CD4-positive, alpha-beta memory T cell (primary cell): ENCODE results near the gene OR2AG1. TPM values are rescaled to one million over a fixed set of nuclear protein-coding genes. Genes with fewer than 3 reads are reported as not detected.
A peak's percentile ranks its signal among the peaks of the same experiment; 100 is the strongest.

Experiments
- CTCF ChIA-PET: fragments of 350-600 bp; sonication (Branson Sonifier 250); formaldehyde crosslinking; loops from one replicate; lab custom pipeline; 2021; ENCODE audit warnings: inconsistent platforms; ENCODE audit not compliant: partially characterized antibody; lab: Charles Lee
- POLR2A ChIA-PET: fragments of 350-600 bp; sonication (Branson Sonifier 250); formaldehyde crosslinking; loops from one replicate; lab custom pipeline; 2021; ENCODE audit not compliant: partially characterized antibody; lab: Charles Lee
- DNase-seq, 5 donors: peaks; one replicate each; pipeline versions ENCODE4 v3.0.0 to v3.0.0-alpha.2; 2020 to 2022; ENCODE audit warnings: mixed read lengths in 1 of 5
- H3K27ac ChIP-seq: one replicate; pipeline ENCODE4 v1.7.0; 2013; ENCODE audit warnings: low read depth, low read length
- H3K27me3 ChIP-seq: 2 replicates; pipeline ENCODE4 v1.7.0; 2013; ENCODE audit warnings: mild to moderate bottlenecking, low read length, moderate library complexity; ENCODE audit not compliant: insufficient read depth
- H3K36me3 ChIP-seq: 2 replicates; pipeline ENCODE4 v1.7.0; 2013; ENCODE audit warnings: mild to moderate bottlenecking, low read length, moderate library complexity; ENCODE audit not compliant: insufficient read depth
- H3K4me1 ChIP-seq: 2 replicates; pipeline ENCODE4 v1.7.0; 2013; ENCODE audit warnings: mild to moderate bottlenecking, low read length, moderate library complexity; ENCODE audit not compliant: insufficient read depth
- H3K4me3 ChIP-seq, 2 donors: one replicate each; pipeline ENCODE4 v1.7.0; 2013; ENCODE audit warnings: low read length in 2 of 2, mild to moderate bottlenecking in 1 of 2
- H3K9me3 ChIP-seq, 2 donors: one replicate each; pipeline ENCODE4 v1.7.0; 2013; ENCODE audit warnings: low read length in 2 of 2, control low read depth in 1 of 2; ENCODE audit not compliant: control insufficient read depth in 1 of 2
- H3K27ac Mint-ChIP-seq, 7 donors: one replicate each; pipeline ENCODE4 v1.8.0; 2020 to 2021; ENCODE audit warnings: mixed read lengths in 7 of 7, mild to moderate bottlenecking in 6 of 7, inconsistent platforms in 3 of 7, moderate library complexity in 3 of 7
- H3K27me3 Mint-ChIP-seq, 2 donors: one replicate each; pipeline ENCODE4 v1.8.0; 2020 to 2021; ENCODE audit warnings: mixed read lengths in 2 of 2
- H3K36me3 Mint-ChIP-seq, 2 donors: one replicate each; pipeline ENCODE4 v1.8.0; 2020 to 2021; ENCODE audit warnings: mixed read lengths in 2 of 2, inconsistent platforms in 1 of 2, mild to moderate bottlenecking in 1 of 2
- H3K4me1 Mint-ChIP-seq, 4 donors: one replicate each; pipeline ENCODE4 v1.8.0; 2020 to 2021; ENCODE audit warnings: mixed read lengths in 4 of 4, mild to moderate bottlenecking in 1 of 4
- H3K4me3 Mint-ChIP-seq, 8 donors: one replicate each; pipeline ENCODE4 v1.8.0; 2020 to 2021; ENCODE audit warnings: mixed read lengths in 8 of 8, mild to moderate bottlenecking in 7 of 8, moderate library complexity in 6 of 8, inconsistent platforms in 3 of 8
- H3K9me3 Mint-ChIP-seq, 8 donors: one replicate each; pipeline ENCODE4 v1.8.0; 2020 to 2021; ENCODE audit warnings: mixed read lengths in 8 of 8, mild to moderate bottlenecking in 5 of 8, inconsistent platforms in 3 of 8, moderate library complexity in 1 of 8
- intact Hi-C: fragments of 100-400 bp; cut with micrococcal nuclease; formaldehyde crosslinking; loops from one replicate; pipeline ENCODE4 v1.15.1; 2023
- polyA plus RNA-seq, 2 donors: library from polyadenylated mRNA; unstranded; fragments of 300-500 nt; fragmentation: Illumina TruSeq; gene quantifications; one replicate each; pipeline ENCODE4 v1.2.3, GENCODE V29; 2021
- total RNA-seq, 2 experiments: library from RNA; stranded (reverse); gene quantifications; one replicate each; pipeline ENCODE4 v1.2.3, GENCODE V29; 2021

OR2AG1 gene
- total and polyA plus RNA-seq, 4 experiments from 2014 or later = not detected

- Histone ChIP-seq H3K27ac (peak overlapping the region; percentile 38), H3K4me3 (no peak overlapping the region), H3K9me3 (no peaks in the 10 kb centered on the region), H3K4me1 (peaks cover 82% of the 10 kb centered on the region), H3K27me3 (no peaks in the 10 kb centered on the region), H3K36me3 (peaks cover 3% of the 10 kb centered on the region)
- H3K36me3 Mint-ChIP-seq = peaks cover 40 to 64% of the 10 kb centered on the region in 2 donors
- H3K27me3 Mint-ChIP-seq = no peaks in the 10 kb centered on the region
- peak overlapping the region; percentile 60 to 89 (median 75) for H3K27ac Mint-ChIP-seq
- DNase-seq = no peak
- ChIA-PET POLR2A (interaction anchor here (0.6 to 5.8 kb wide), 6 partner anchors 8 to 121 kb away, joined by 3 to 82 read pairs (median 6); no protein-coding TSS in a partner anchor), CTCF (interaction anchor here (0.7 to 18.3 kb wide), 14 partner anchors 10 to 233 kb away, joined by 3 to 730 read pairs (median 14); partner anchors contain the start of genes ILK and MRPL17)
- H3K9me3 Mint-ChIP-seq = no peaks in the 10 kb centered on the region
- peak overlapping the region in 7 of 8 donors; percentile 23 to 77 (median 47) for H3K4me3 Mint-ChIP-seq
- H3K4me1 Mint-ChIP-seq = peaks cover 72 to 90% (median 82%) of the 10 kb centered on the region in 4 donors
- intact Hi-C loops = loop anchor here (1.0 to 10.0 kb wide), 4 partner anchors 8 to 504 kb away; partner anchors contain the start of genes CNGA4 and FHIP1B
These were observed 44.2 kb upstream of the OR2AG1 start for GRCh38 chr11:6738590-6738989.

- peak overlapping the region; percentile 79 for H3K27ac ChIP-seq
- peak overlapping the region; percentile 22 to 60 for H3K4me3 ChIP-seq
- peaks cover 34 to 36% of the 10 kb centered on the region in 2 donors for H3K36me3 Mint-ChIP-seq
These were observed 40.6 kb upstream of the OR2AG1 start for GRCh38 chr11:6742260-6742659.

GRCh38 chr11:6745018-6745417 is 37.8 kb upstream of the OR2AG1 start:
- Histone ChIP-seq H3K9me3 (no peaks in the 10 kb centered on the region), H3K4me1 (peaks cover 60% of the 10 kb centered on the region), H3K4me3 (peak overlapping the region; percentile 60 to 75), H3K27ac (peak overlapping the region; percentile 79), H3K27me3 (no peaks in the 10 kb centered on the region), H3K36me3 (peaks cover under 1% of the 10 kb centered on the region)
- POLR2A ChIA-PET = interaction anchor here (0.9 to 5.0 kb wide), 11 partner anchors 9 to 342 kb away, joined by 3 to 82 read pairs (median 12); partner anchors contain the start of genes ARFIP2, MRPL17, TAF10 and TIMM10B
- no peak for DNase-seq
- Mint-ChIP-seq H3K9me3 (no peaks in the 10 kb centered on the region), H3K27me3 (no peaks in the 10 kb centered on the region), H3K27ac (no peak overlapping the region), H3K4me3 (no peak overlapping the region), H3K4me1 (peaks cover 35 to 44% (median 39%) of the 10 kb centered on the region in 4 donors), H3K36me3 (peaks cover 18 to 25% of the 10 kb centered on the region in 2 donors)
- CTCF ChIA-PET = interaction anchor here (0.8 to 18.3 kb wide), 11 partner anchors 4 to 240 kb away, joined by 3 to 730 read pairs (median 5); partner anchors contain the start of gene TPP1
- intact Hi-C loops = no loop called here

More at GRCh38 chr11:6742260-6742659, 40.6 kb upstream of the OR2AG1 start:
- Histone ChIP-seq H3K27me3 (no peaks in the 10 kb centered on the region), H3K36me3 (peaks cover 3% of the 10 kb centered on the region), H3K4me1 (peaks cover 63% of the 10 kb centered on the region), H3K9me3 (no peaks in the 10 kb centered on the region)
- Mint-ChIP-seq H3K27me3 (no peaks in the 10 kb centered on the region), H3K27ac (peak overlapping the region in 4 of 7 donors; percentile 92 to 96 (median 94)), H3K9me3 (no peaks in the 10 kb centered on the region), H3K4me1 (peaks cover 44 to 54% (median 50%) of the 10 kb centered on the region in 4 donors), H3K4me3 (no peak overlapping the region)
- DNase-seq = no peak
- intact Hi-C loops = loop anchor here (2.0 kb wide), 1 partner anchor 15 kb away; no protein-coding TSS in a partner anchor
- ChIA-PET POLR2A (interaction anchor here (0.8 to 2.5 kb wide), 3 partner anchors 10 to 20 kb away, joined by 3 to 9 read pairs (median 5); no protein-coding TSS in a partner anchor), CTCF (interaction anchor here (1.1 to 18.3 kb wide), 3 partner anchors 11 to 40 kb away, joined by 3 to 730 read pairs (median 5); no protein-coding TSS in a partner anchor)

- intact Hi-C loops = loop anchor here (1.0 to 2.0 kb wide), 3 partner anchors 7 to 133 kb away; partner anchors contain the start of gene TAF10
- Mint-ChIP-seq H3K27me3 (no peaks in the 10 kb centered on the region), H3K4me3 (no peak overlapping the region), H3K9me3 (no peaks in the 10 kb centered on the region), H3K36me3 (peaks cover 16 to 25% of the 10 kb centered on the region in 2 donors), H3K27ac (no peak overlapping the region), H3K4me1 (peaks cover 35 to 42% (median 36%) of the 10 kb centered on the region in 4 donors)
- H3K27ac ChIP-seq = peak overlapping the region; percentile 79
- POLR2A ChIA-PET = interaction anchor here (0.7 to 5.0 kb wide), 16 partner anchors 10 to 355 kb away, joined by 3 to 82 read pairs (median 6); partner anchors contain the start of genes ARFIP2, MRPL17, SMPD1 and TAF10
- CTCF ChIA-PET = interaction anchor here (0.8 to 18.3 kb wide), 17 partner anchors 5 to 240 kb away, joined by 3 to 730 read pairs (median 5); partner anchors contain the start of genes ILK, MRPL17, RRP8 and TPP1
- H3K36me3 ChIP-seq = no peaks in the 10 kb centered on the region
- DNase-seq = peak in 1 of 5 donors; percentile 19
- H3K27me3 ChIP-seq = no peaks in the 10 kb centered on the region
- H3K4me1 ChIP-seq = peaks cover 54% of the 10 kb centered on the region
- peak overlapping the region; percentile 60 to 75 for H3K4me3 ChIP-seq
- H3K9me3 ChIP-seq = no peaks in the 10 kb centered on the region
These were observed 37.3 kb upstream of the OR2AG1 start for GRCh38 chr11:6745465-6746015.

GRCh38 chr11:6746086-6746618 is 36.7 kb upstream of the OR2AG1 start:
- peaks cover 31 to 39% (median 34%) of the 10 kb centered on the region in 4 donors for H3K4me1 Mint-ChIP-seq
- peaks cover 13 to 22% of the 10 kb centered on the region in 2 donors for H3K36me3 Mint-ChIP-seq
- ChIA-PET CTCF (interaction anchor here (1.0 to 18.3 kb wide), 14 partner anchors 5 to 241 kb away, joined by 3 to 730 read pairs (median 5); partner anchors contain the start of genes ILK, MRPL17, RRP8 and TPP1), POLR2A (interaction anchor here (0.7 to 5.0 kb wide), 18 partner anchors 9 to 355 kb away, joined by 3 to 82 read pairs (median 6); partner anchors contain the start of genes MRPL17, SMPD1, TAF10 and TPP1)
- no peaks in the 10 kb centered on the region for H3K9me3 ChIP-seq
- peak; percentile 56 to 64 (median 61) for DNase-seq
- H3K4me3 ChIP-seq = peak overlapping the region; percentile 60 to 75
- H3K27ac ChIP-seq = peak overlapping the region; percentile 79
- no peaks in the 10 kb centered on the region for H3K36me3 ChIP-seq
- H3K27me3 ChIP-seq = no peaks in the 10 kb centered on the region
- no peak overlapping the region for H3K4me3 Mint-ChIP-seq
- no peaks in the 10 kb centered on the region for H3K27me3 Mint-ChIP-seq
- no peaks in the 10 kb centered on the region for H3K9me3 Mint-ChIP-seq
- no peak overlapping the region for H3K27ac Mint-ChIP-seq
- intact Hi-C loops = loop anchor here (1.0 to 2.0 kb wide), 3 partner anchors 8 to 133 kb away; partner anchors contain the start of gene TAF10
- peaks cover 49% of the 10 kb centered on the region for H3K4me1 ChIP-seq

GRCh38 chr11:6746626-6747025 is 36.2 kb upstream of the OR2AG1 start:
- Mint-ChIP-seq H3K27ac (no peak overlapping the region), H3K4me3 (no peak overlapping the region), H3K9me3 (no peaks in the 10 kb centered on the region), H3K36me3 (peaks cover 12 to 22% of the 10 kb centered on the region in 2 donors), H3K4me1 (peaks cover 29 to 38% (median 33%) of the 10 kb centered on the region in 4 donors), H3K27me3 (no peaks in the 10 kb centered on the region)
- Histone ChIP-seq H3K27ac (peak overlapping the region; percentile 79), H3K4me1 (peaks cover 47% of the 10 kb centered on the region), H3K4me3 (peak overlapping the region; percentile 60 to 75), H3K27me3 (no peaks in the 10 kb centered on the region), H3K36me3 (no peaks in the 10 kb centered on the region), H3K9me3 (no peaks in the 10 kb centered on the region)
- ChIA-PET CTCF (interaction anchor here (1.1 to 18.3 kb wide), 11 partner anchors 6 to 333 kb away, joined by 3 to 730 read pairs (median 6); partner anchors contain the start of genes ILK, MRPL17, RRP8 and TPP1), POLR2A (interaction anchor here (0.7 to 5.0 kb wide), 16 partner anchors 9 to 356 kb away, joined by 3 to 82 read pairs (median 4); partner anchors contain the start of genes SMPD1, TAF10, TPP1 and TRIM3)
- intact Hi-C loops = loop anchor here (1.0 to 2.0 kb wide), 3 partner anchors 8 to 134 kb away; partner anchors contain the start of gene TAF10
- peak in 1 of 5 donors; percentile 35 for DNase-seq
